IMR-90 (cell line): ENCODE measurements around the gene OR10G2.

ENCODE experiments used
- CEBPB ChIP-seq: IDR thresholded peaks from 2 replicates; pipeline ENCODE4 v1.6.1; 2012; ENCODE audit warnings: low read depth, low read length, improper control_type of control experiment
- CTCF ChIP-seq: conservative IDR thresholded peaks from 2 replicates; pipeline ENCODE4 v1.5.1; 2012; ENCODE audit warnings: mild to moderate bottlenecking, low read depth, low read length, improper control_type of control experiment
- MAZ ChIP-seq: IDR thresholded peaks from 2 replicates; pipeline ENCODE4 v1.6.1; 2012; ENCODE audit warnings: low read depth, mild to moderate bottlenecking, low read length, improper control_type of control experiment, moderate library complexity, borderline replicate concordance
- POLR2A ChIP-seq: IDR thresholded peaks from 2 replicates; pipeline ENCODE4 v1.6.1; 2012; ENCODE audit warnings: mild to moderate bottlenecking, low read depth, low read length
- RAD21 ChIP-seq: IDR thresholded peaks from 2 replicates; pipeline ENCODE4 v1.6.1; 2012; ENCODE audit warnings: low read length, improper control_type of control experiment
- RCOR1 ChIP-seq: IDR thresholded peaks from 2 replicates; pipeline ENCODE4 v1.6.1; 2012; ENCODE audit warnings: mild to moderate bottlenecking, low read length, improper control_type of control experiment; ENCODE audit not compliant: insufficient replicate concordance
- RFX5 ChIP-seq: IDR thresholded peaks from 2 replicates; pipeline ENCODE4 v1.8.0; 2012; ENCODE audit warnings: low read depth, mild to moderate bottlenecking, low read length, moderate library complexity
- TF ChIP-seq, protein P1 (sequence below): fragments of 150-350 bp; IDR thresholded peaks from 2 replicates; pipeline ENCODE4 v1.6.1; 2017; ENCODE audit warnings: mild to moderate bottlenecking, antibody characterized with exemption, low read length, low read depth

DNA sequence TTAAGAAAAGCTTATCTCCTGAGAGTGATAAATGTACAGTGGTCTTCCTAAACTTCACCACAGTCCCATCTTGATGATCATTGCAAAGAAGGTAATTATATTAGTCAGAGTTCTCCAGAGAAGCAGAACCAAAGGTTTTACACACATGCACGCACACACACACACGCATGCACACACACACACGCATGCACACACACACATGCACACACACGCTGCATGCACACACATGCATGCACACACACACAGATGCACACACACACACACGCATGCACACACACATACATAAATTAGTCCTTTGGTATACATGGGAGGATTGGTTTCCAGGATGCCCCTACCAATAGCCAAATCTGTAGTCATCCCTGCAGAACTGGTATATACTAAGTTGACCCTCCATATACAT lies 19.5 kb upstream of the OR10G2 start:
- TF ChIP-seq RCOR1: no peak
- TF ChIP-seq CTCF: no peak
- no peak for TF ChIP-seq MAZ
- TF ChIP-seq POLR2A: no peak
- TF ChIP-seq CEBPB: no peak
- no peak for TF ChIP-seq RAD21
- TF ChIP-seq, protein P1, sequence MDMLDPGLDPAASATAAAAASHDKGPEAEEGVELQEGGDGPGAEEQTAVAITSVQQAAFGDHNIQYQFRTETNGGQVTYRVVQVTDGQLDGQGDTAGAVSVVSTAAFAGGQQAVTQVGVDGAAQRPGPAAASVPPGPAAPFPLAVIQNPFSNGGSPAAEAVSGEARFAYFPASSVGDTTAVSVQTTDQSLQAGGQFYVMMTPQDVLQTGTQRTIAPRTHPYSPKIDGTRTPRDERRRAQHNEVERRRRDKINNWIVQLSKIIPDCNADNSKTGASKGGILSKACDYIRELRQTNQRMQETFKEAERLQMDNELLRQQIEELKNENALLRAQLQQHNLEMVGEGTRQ: no peak
- TF ChIP-seq RFX5: no peak
